Activated CD4-positive, alpha-beta T cell treated with anti-CD3 and anti-CD28 coated beads for 24 hours (primary cell): ENCODE results near the gene C3orf52.
"Not testable (repeated sequence)": the region's sequence is repeated elsewhere in the genome, so short reads cannot be mapped to it uniquely, and the experiment has no call there.

Experiments
- DNase-seq, 2 donors: peaks; one replicate each; pipeline ENCODE4 v3.0.0-alpha.2; 2020; ENCODE audit warnings: low read depth in 2 of 2

The C3orf52 gene, protein sequence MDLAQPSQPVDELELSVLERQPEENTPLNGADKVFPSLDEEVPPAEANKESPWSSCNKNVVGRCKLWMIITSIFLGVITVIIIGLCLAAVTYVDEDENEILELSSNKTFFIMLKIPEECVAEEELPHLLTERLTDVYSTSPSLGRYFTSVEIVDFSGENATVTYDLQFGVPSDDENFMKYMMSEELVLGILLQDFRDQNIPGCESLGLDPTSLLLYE

DNA sequence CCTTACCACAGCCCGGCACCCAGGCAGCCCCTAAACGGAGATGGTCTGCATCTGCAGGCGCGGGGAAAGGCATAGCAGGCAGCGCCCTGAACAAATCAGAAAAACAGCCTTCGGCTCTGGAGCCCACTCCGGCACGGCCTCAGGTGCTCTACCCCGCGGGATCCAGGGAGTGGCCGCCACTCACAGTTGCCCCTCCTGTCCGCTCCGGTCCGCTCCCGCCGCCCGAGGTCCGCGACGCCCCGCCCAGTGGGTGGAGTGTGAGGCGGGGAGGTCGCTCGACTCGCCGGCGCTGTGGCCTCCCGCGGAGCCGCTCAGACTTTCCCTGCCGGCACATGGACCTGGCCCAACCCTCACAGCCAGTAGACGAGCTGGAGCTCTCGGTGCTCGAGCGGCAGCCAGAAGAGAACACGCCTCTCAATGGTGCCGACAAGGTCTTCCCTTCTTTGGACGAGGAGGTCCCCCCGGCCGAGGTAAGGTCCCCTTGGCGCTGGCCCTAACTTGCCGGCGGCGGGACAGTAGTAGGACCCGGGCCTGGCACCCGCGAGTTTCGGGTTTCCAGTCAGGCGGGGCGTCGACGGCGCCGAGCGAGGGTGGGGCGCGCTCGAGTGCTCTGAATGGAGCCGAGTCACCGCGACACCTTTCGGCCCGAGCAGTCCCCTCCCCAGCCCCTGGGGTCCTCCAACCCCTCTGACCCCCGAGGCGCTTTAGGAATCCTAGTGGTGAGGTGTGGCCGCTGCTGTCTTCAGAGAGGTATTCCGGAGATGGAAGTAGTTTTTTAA, at the start of gene C3orf52:
Gene C3orf52, plus strand, starts transcription at position 314 of the 779 bp plus-strand sequence. Its CDS starts 19 bp downstream, at position 333.
- peak; percentile 20 to 47 for DNase-seq

DNA sequence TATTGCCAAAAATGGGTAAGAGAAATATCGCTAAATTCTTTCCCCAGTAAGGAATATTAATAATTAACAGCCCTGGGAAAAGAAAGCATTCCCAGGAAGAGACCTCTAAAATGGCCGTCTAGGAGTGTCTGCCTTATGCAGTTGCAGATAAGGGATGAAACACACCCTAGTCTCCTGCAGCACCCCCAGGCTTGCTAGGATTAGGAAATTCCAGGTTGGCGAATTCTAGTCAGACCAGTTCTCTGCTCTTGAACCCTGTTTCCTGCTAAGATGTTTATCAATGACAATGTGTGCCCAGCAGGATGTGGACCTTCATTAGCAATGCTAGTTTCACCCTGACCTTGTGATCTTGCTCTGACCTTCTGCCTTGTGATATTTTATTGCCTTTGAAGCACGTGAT, 49.0 kb upstream of the C3orf52 start:
- DNase-seq = not testable (repeated sequence)

DNA sequence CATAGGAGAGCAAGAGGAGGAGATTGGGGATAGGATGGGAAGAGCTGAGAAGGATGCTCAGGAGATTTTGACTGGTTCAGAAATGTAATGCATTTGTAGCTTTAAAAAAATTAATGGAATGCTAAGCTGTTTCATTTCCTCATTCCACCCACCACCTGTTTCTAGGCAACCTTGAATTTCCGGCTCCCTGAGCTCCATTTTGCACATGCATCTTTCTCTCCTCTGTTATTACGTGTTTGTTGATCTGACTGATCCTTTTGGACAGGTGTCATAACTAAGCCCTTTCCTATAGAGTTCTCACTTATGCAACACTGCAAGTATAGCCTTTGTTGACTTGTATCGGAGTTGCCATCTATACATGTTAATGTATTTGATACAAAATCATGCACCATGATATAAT, 47.3 kb upstream of the C3orf52 start:
- no peak for DNase-seq

GRCh38 chr3:112041321-112041720, 44.9 kb upstream of the C3orf52 start:
- no peak for DNase-seq

DNA sequence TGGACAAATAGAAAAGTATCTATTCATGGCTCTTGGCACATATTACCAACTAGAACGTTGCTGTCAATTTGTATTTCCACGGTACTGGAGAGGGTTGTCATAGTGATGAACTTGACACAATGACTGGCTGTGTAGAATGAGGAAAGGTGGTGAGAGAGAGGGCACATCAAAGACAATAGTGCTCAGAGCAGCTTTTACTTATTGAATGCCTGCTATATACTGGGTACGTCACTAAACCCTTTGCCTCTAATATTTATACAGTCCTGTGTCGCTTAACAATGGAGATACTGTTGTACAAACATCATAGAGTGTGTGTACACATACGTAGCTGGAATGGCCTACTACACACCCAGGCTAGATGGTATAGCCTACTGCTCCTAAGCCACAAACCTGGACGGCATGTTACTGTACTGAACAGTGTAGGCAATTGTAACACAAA, 43.3 kb upstream of the C3orf52 start:
- DNase-seq = no peak

- peak; percentile 7 to 22 for DNase-seq
Measured at GRCh38 chr3:112043621-112044201, 42.5 kb upstream of the C3orf52 start.

- no peak for DNase-seq
Measured at GRCh38 chr3:112046599-112046998, 39.6 kb upstream of the C3orf52 start.

- no peak for DNase-seq
Measured at GRCh38 chr3:112047264-112047663, 38.9 kb upstream of the C3orf52 start.

GRCh38 chr3:112048911-112049310, 37.3 kb upstream of the C3orf52 start:
- no peak for DNase-seq

DNA sequence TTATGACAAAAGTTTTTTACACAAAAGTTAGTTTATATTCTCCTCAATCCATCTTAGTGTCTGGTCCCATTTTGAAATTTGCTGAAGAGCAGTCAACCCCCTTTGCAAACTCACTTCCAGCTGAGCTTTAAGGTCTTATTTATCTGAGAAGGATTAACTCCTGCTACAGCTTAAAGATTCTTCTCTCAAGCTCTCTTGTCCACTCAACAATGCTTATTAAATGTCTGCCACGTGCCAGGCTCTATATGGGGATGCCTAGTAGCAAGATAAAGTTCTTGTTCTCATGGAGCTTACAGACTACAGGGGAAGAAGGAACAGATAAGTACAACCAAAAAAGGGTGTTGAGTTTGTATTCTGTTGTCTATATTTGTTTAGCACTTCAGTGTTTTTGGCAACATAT, 33.0 kb upstream of the C3orf52 start:
- DNase-seq = no peak

DNA sequence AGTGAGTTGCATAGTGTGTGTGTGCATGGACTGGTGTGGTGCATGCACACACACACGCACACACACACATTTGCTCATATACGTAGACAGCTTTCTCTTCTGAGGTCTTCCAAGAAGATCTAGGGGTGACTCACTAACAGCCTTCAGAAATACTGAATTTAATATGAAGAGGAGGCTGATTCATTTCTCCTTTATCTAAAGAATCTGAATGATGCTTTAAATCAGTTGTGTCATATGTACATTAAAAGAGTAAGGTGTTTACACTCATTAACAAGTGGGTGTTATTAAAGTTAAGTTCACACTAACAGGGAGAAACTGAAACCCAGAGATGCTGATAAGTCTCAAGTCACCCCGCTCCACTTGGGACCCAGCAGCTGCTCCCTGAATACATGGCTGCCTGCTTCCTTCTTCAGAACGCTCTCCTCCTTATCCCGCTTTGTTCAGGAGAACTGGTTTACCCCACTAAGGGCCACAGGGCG, 29.7 kb upstream of the C3orf52 start:
- peak in 1 of 2 donors; percentile 7 for DNase-seq

- DNase-seq = no peak
Measured at GRCh38 chr3:112059497-112059896, 26.7 kb upstream of the C3orf52 start.

GRCh38 chr3:112061152-112061551, 25.0 kb upstream of the C3orf52 start:
- no peak for DNase-seq

DNA sequence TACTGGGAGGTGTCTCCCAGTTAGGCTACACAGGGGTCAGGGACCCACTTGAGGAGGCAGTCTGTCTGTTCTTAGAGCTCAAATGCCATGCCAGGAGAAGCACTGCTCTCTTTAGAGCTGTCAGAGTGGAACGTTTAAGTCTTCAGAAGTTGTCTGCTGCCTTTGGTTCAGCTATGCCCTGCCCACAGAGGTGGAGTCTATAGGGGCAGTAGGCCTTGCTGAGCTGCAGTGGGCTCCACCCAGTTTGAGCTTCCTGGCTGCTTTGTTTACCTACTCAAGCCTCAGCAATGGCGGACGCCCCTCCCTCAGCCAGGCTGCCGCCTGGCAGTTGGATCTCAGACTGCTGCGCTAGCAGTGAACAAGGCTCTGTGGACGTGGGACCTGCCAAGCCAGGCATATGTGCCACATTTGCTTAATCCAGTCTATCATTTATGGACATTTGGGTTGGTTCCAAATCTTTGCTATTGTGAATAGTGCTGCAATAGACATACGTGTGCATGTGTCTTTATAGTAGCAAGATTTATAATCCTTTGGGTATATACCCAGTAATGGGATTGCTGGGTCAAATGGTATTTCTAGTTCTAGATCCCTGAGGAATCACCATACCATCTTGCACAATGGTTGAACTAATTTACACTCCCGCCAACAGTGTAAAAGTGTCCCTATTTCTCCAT, 13.7 kb upstream of the C3orf52 start:
- DNase-seq = peak; percentile 21 to 25

DNA sequence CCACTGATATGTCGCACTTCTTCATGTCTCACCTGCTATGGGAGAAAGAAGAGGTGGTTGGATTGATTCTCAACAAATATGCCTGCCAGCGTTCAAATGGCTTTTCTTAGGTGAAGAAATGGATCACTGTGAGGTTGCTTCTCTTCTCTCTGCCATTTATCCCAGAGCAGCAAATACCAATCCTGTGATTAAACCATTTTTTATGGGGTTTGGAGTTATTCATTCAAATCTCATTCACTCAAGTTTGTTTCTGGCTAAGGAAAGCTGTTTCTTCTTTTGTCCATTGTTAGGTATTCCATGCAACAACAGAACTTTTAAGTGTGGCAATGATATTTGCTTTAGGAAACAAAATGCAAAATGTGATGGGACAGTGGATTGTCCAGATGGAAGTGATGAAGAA, 12.2 kb upstream of the C3orf52 start:
- no peak for DNase-seq

DNA sequence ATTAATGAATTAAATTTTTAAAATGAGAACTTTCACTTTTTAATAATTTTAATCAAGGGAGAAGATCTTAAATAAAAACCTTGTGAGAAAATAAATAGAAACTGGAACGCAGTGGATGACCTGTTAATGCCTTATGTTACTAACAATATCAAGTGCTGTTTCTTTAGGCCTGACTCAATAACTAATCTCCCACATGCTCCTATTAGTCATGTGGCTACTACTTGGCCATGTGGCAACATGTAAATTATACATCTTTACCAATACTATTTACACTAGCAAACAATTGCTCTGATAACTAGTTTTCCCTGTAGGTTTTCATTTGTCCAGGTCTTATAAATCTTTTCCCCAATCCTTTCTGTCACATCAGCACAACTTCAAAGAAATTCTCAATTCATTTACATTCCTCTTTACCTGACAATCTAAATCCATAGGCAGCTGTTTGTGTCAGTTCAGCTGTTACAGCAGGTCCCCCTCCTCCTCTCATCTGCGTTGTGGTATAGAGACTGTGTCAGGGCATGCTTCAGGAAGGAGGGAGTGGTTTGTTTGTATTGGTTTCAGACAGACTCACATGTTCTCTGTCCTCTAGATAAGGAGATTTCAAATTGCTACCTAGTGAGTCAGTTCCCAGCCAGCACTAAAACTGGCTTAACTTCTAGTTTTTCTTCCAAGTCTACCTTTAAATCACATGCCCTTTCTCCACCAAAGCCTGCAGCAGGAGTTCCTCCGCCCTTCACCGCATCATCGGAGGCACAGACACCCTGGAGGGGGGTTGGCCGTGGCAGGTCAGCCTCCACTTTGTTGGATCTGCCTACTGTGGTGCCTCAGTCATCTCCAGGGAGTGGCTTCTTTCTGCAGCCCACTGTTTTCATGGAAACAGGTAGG, 11.3 kb upstream of the C3orf52 start:
- no peak for DNase-seq

DNA sequence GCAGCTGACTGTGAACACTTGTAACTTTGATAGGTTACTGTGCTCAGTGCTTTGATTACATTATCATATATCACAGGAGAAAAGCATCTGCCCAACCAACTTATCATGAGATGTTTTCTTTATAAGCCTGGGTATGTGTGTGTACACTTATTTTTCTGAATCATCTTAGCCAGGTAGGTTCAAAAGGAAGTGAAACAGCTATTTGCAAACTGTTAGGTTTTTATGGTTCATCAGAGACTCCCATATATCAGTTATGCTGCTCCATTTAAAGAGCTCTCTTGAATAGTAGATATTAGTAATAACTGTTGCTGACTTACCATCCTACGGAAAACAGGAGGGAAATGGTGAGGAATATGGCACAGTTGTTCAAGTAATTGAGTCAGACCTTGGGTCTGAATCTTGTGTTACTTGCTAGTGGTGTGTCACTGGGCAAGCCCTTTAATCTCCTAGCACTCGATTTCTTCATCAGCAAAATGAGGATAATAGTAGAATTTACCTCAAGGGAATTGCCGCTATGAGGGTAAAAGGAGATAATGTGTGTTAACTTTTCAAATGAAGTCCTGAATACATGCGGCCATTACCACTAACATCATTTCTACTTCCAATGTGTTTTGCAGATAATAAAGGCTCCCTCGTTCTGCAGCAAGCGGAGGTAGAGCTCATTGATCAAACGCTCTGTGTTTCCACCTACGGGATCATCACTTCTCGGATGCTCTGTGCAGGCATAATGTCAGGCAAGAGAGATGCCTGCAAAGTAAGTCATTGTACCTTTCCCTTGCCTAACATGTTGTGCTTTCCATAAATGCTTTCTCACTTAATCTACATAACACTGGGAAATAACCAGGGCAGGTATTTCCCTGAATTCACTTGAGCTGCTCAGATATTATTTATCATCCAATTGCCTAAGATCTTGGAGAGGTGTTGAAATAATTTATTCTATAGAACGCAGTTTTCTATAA, 7.8 kb upstream of the C3orf52 start:
- DNase-seq = no peak

DNA sequence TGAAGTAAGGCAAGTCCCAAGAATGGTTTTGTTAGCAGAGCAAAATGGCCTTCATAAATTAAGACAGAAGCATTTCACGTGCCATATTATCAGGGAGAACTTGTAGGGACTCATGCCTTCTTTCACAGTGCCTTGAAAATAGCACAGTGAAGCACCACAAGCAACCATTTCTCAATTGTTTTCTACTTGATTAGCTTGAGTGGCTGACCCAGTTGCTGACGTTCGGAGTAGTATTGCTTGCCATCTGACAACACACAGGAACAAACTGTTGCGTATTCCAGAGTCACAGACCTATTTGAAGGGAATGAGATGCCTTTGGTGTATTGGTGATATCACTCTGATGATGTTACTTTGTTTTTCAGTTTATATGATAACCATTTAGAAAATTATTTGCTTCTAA, 3.0 kb upstream of the C3orf52 start:
- no peak for DNase-seq

DNA sequence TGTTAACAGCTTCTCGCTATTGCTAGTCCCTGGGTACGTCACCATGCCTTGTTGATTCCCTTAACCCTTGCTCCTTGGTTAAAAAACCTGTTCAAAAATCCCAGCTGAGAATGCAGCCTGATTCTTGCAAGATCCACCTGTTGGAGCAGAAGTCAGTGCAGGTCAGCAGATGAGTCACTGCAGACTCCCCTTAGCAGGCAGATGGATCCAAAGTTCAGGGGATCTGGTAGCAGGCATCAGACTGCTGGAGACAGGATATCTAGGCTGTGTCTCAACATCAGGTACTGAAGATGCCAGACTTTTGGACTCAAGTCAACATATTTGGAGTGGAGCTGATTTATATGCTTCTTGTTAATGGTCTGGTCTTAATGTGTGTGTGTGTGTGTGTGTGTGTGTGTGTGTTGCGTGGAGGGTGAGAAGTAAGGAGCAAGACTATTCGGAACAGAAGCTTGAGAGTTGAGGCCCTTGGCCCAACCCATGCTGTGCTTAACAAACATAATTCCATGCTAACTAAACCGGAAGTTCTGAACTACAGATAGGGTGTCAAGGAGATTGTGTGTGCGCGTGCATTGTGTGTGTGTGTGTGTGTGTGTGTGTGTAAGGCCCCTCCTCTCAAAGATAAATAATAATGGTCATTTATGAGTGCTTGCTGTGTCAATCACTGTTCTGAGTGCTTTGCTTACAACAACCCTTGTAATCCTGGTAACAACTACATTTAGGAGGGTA, 1.0 kb upstream of the C3orf52 start:
- no peak for DNase-seq

GRCh38 chr3:112085735-112086075, 484 bp upstream of the C3orf52 start:
- no peak for DNase-seq
